ENCODE data around the gene LZTFL1.

The LZTFL1 gene

DNA sequence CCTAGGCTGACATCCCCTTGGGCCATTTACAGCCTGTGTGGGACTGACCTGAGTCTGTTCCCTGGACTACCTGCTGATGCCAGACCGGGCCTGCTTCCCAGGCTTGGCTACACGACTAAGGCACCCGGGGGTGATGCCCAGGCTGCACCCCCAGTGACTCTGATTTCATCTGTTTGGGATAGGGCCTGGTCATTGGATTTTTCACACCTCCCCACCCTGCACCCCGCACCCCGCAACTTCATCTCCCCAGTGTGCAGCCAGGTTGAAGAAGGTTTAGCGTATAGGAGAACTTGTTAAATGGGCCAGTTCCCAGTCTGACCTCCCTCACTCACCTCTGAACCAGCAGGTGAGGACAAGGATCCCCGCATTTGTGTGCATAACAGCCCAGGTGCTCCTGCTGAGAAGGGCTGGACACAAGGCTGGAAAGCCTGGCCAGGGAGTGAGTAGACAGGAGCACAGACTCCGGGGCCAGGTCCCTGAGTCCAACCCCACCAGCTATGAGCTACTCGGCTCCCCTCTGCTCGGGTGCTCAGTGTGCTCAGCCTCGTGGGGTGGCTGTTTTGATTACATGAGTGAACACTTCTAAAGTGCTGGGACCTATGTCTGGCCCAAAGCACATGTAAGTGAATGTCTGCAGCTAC, 64.1 kb downstream of the LZTFL1 start:
- TF ChIP-seq, protein P1, sequence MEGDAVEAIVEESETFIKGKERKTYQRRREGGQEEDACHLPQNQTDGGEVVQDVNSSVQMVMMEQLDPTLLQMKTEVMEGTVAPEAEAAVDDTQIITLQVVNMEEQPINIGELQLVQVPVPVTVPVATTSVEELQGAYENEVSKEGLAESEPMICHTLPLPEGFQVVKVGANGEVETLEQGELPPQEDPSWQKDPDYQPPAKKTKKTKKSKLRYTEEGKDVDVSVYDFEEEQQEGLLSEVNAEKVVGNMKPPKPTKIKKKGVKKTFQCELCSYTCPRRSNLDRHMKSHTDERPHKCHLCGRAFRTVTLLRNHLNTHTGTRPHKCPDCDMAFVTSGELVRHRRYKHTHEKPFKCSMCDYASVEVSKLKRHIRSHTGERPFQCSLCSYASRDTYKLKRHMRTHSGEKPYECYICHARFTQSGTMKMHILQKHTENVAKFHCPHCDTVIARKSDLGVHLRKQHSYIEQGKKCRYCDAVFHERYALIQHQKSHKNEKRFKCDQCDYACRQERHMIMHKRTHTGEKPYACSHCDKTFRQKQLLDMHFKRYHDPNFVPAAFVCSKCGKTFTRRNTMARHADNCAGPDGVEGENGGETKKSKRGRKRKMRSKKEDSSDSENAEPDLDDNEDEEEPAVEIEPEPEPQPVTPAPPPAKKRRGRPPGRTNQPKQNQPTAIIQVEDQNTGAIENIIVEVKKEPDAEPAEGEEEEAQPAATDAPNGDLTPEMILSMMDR (IDR thresholded peaks at IDR 0.05; ENCODE audit: low read depth, low read length, missing control alignments): no peak
- in situ Hi-C loops (cut with HindIII; ENCODE audit: low sequenced_read_pairs): no loop called here
- H3K4me3 ChIP-seq (ENCODE audit: low read depth, low read length): no peak overlapping the region
- no peak for DNase-seq (ENCODE audit: low read depth)

GRCh38 chr3:45777111-45777745, 64.7 kb downstream of the LZTFL1 start:
- TF ChIP-seq, protein P1 (IDR thresholded peaks at IDR 0.05; ENCODE audit: low read depth, low read length, missing control alignments): no peak
- in situ Hi-C loops (cut with HindIII; ENCODE audit: low sequenced_read_pairs): no loop called here
- no peak for DNase-seq (ENCODE audit: low read depth)
- no peak overlapping the region for H3K4me3 ChIP-seq (ENCODE audit: low read depth, low read length)

- no peak for DNase-seq (ENCODE audit: low read depth)
- TF ChIP-seq, protein P1 (IDR thresholded peaks at IDR 0.05; ENCODE audit: low read depth, low read length, missing control alignments): no peak
- no peak overlapping the region for H3K4me3 ChIP-seq (ENCODE audit: low read depth, low read length)
- in situ Hi-C loops (cut with HindIII; ENCODE audit: low sequenced_read_pairs): no loop called here
Measured at GRCh38 chr3:45776611-45777010, 65.3 kb downstream of the LZTFL1 start.

- H3K4me3 ChIP-seq (ENCODE audit: low read depth, low read length): no peak overlapping the region
- TF ChIP-seq, protein P1 (IDR thresholded peaks at IDR 0.05; ENCODE audit: low read depth, low read length, missing control alignments): no peak
- in situ Hi-C loops (cut with HindIII; ENCODE audit: low sequenced_read_pairs): no loop called here
- no peak for DNase-seq (ENCODE audit: low read depth)
Measured at GRCh38 chr3:45776301-45776595, 65.7 kb downstream of the LZTFL1 start.

GRCh38 chr3:45775571-45776300, 66.2 kb downstream of the LZTFL1 start:
- DNase-seq (ENCODE audit: low read depth): no peak
- H3K4me3 ChIP-seq (ENCODE audit: low read depth, low read length): no peak overlapping the region
- TF ChIP-seq, protein P1 (IDR thresholded peaks at IDR 0.05; ENCODE audit: low read depth, low read length, missing control alignments): no peak
- in situ Hi-C loops (cut with HindIII; ENCODE audit: low sequenced_read_pairs): no loop called here

- no peak overlapping the region for H3K4me3 ChIP-seq (ENCODE audit: low read depth, low read length)
- in situ Hi-C loops (cut with HindIII; ENCODE audit: low sequenced_read_pairs): no loop called here
- TF ChIP-seq, protein P1 (IDR thresholded peaks at IDR 0.05; ENCODE audit: low read depth, low read length, missing control alignments): no peak
- DNase-seq (ENCODE audit: low read depth): no peak
Measured at GRCh38 chr3:45774581-45775521, 67.1 kb downstream of the LZTFL1 start.

Measured in astrocyte of the cerebellum (primary cell).